ENCODE measurements around the gene UNKL. TPM values are rescaled to one million over a fixed set of nuclear protein-coding genes. Genes with fewer than 3 reads are reported as not detected.

Gene UNKL
- total and polyA plus RNA-seq, 2 donors (not counting 1 experiment from before 2014, with no cell fraction given): 53.9 to 178 TPM

GRCh38 chr16:1424028-1424427 is 9.5 kb upstream of the UNKL start:
- ATAC-seq (ENCODE audit: low read depth) (no peak), DNase-seq (no peak)
- no peaks in the 10 kb centered on the region for H3K27me3 ChIP-seq (replicated peaks in 1 of 4; ENCODE audit: control extremely low read depth in 1 of 4, control insufficient read depth in 3 of 4, insufficient read depth in 4 of 4, low read length in 3 of 4)
- POLR2A ChIA-PET: no interaction called here
- intact Hi-C loops (cut with micrococcal nuclease): no loop called here
- CTCF ChIA-PET: interaction anchor here (0.7 kb wide), 1 partner anchor 290 kb away, joined by 3 read pairs; no protein-coding TSS in a partner anchor
- no peaks in the 10 kb centered on the region for H3K36me3 ChIP-seq (replicated peaks in 1 of 2; ENCODE audit: control extremely low read depth in 1 of 2, control insufficient read depth in 1 of 2, extremely low read depth in 1 of 2, insufficient read depth in 2 of 2, low read length in 1 of 2)
- no peak overlapping the region for H3K27ac ChIP-seq (ENCODE audit: low read length in 2 of 2)
- H4K20me1 ChIP-seq (ENCODE audit: control insufficient read depth, insufficient read depth, low read length, poor library complexity, severe bottlenecking): peaks cover 8% of the 10 kb centered on the region
- H3K9me3 ChIP-seq (ENCODE audit: control extremely low read depth in 1 of 3, control insufficient read depth in 2 of 3, insufficient read depth in 1 of 3, low read length in 2 of 3): no peaks in the 10 kb centered on the region
- H3K79me2 ChIP-seq (ENCODE audit: control insufficient read depth, insufficient read depth, low read length): peaks cover 19% of the 10 kb centered on the region
- no peak for TF ChIP-seq EZH2 (IDR thresholded peaks at IDR 0.05; ENCODE audit: borderline replicate concordance, insufficient read depth, low read depth, low read length, poor library complexity, severe bottlenecking)
- TF ChIP-seq, protein P1, sequence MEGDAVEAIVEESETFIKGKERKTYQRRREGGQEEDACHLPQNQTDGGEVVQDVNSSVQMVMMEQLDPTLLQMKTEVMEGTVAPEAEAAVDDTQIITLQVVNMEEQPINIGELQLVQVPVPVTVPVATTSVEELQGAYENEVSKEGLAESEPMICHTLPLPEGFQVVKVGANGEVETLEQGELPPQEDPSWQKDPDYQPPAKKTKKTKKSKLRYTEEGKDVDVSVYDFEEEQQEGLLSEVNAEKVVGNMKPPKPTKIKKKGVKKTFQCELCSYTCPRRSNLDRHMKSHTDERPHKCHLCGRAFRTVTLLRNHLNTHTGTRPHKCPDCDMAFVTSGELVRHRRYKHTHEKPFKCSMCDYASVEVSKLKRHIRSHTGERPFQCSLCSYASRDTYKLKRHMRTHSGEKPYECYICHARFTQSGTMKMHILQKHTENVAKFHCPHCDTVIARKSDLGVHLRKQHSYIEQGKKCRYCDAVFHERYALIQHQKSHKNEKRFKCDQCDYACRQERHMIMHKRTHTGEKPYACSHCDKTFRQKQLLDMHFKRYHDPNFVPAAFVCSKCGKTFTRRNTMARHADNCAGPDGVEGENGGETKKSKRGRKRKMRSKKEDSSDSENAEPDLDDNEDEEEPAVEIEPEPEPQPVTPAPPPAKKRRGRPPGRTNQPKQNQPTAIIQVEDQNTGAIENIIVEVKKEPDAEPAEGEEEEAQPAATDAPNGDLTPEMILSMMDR (IDR thresholded peaks at IDR 0.05): no peak
- 92% methylated on average over 10 of the region's 12 CpGs for WGBS (ENCODE audit: insufficient coverage)
- Mint-ChIP-seq H3K27me3 (no peaks in the 10 kb centered on the region), H3K4me1 (peaks cover 19% of the 10 kb centered on the region), H3K4me3 (no peak overlapping the region), H3K9me3 (ENCODE audit: insufficient read depth) (no peaks in the 10 kb centered on the region), H3K27ac (peak overlapping the region; percentile 61)
- no peak overlapping the region for H2AFZ ChIP-seq (ENCODE audit: insufficient read depth, low read depth, low read length, poor library complexity, severe bottlenecking)
- H3K4me2 ChIP-seq (replicated peaks; ENCODE audit: low read depth, low read length, poor library complexity, severe bottlenecking): no peak overlapping the region
- no peak overlapping the region for H3K9ac ChIP-seq (ENCODE audit: low read length)
- H3K4me3 ChIP-seq (ENCODE audit: control extremely low read depth in 1 of 5, extremely low read depth in 1 of 5, insufficient read depth in 1 of 5, low read depth in 2 of 5, low read length in 4 of 5): no peak overlapping the region
- peaks cover 13 to 28% of the 10 kb centered on the region in 2 donors for H3K4me1 ChIP-seq (ENCODE audit: control insufficient read depth in 2 of 2, insufficient read depth in 2 of 2, low read length in 2 of 2)

GRCh38 chr16:1422076-1422475 is 7.6 kb upstream of the UNKL start:
- Histone ChIP-seq H3K4me2 (replicated peaks; ENCODE audit: low read depth, low read length, poor library complexity, severe bottlenecking) (no peak overlapping the region), H3K27me3 (replicated peaks in 1 of 4; ENCODE audit: control extremely low read depth in 1 of 4, control insufficient read depth in 3 of 4, insufficient read depth in 4 of 4, low read length in 3 of 4) (no peaks in the 10 kb centered on the region), H3K4me1 (ENCODE audit: control insufficient read depth in 2 of 2, insufficient read depth in 2 of 2, low read length in 2 of 2) (peaks cover 6 to 17% of the 10 kb centered on the region in 2 donors), H4K20me1 (ENCODE audit: control insufficient read depth, insufficient read depth, low read length, poor library complexity, severe bottlenecking) (peaks cover 8% of the 10 kb centered on the region), H3K4me3 (ENCODE audit: control extremely low read depth in 1 of 5, extremely low read depth in 1 of 5, insufficient read depth in 1 of 5, low read depth in 2 of 5, low read length in 4 of 5) (no peak overlapping the region), H3K9ac (ENCODE audit: low read length) (no peak overlapping the region), H3K79me2 (ENCODE audit: control insufficient read depth, insufficient read depth, low read length) (peaks cover 35% of the 10 kb centered on the region), H3K36me3 (replicated peaks in 1 of 2; ENCODE audit: control extremely low read depth in 1 of 2, control insufficient read depth in 1 of 2, extremely low read depth in 1 of 2, insufficient read depth in 2 of 2, low read length in 1 of 2) (no peaks in the 10 kb centered on the region), H3K9me3 (ENCODE audit: control extremely low read depth in 1 of 3, control insufficient read depth in 2 of 3, insufficient read depth in 1 of 3, low read length in 2 of 3) (no peaks in the 10 kb centered on the region), H3K27ac (ENCODE audit: low read length in 2 of 2) (peak overlapping the region in 1 of 2 donors; percentile 86), H2AFZ (ENCODE audit: insufficient read depth, low read depth, low read length, poor library complexity, severe bottlenecking) (no peak overlapping the region)
- H3K4me1 Mint-ChIP-seq: peaks cover 19% of the 10 kb centered on the region
- TF ChIP-seq, protein P1 (IDR thresholded peaks at IDR 0.05): no peak
- no peak for TF ChIP-seq EZH2 (IDR thresholded peaks at IDR 0.05; ENCODE audit: borderline replicate concordance, insufficient read depth, low read depth, low read length, poor library complexity, severe bottlenecking)
- 83% methylated on average over 9 of the region's 10 CpGs for WGBS (ENCODE audit: insufficient coverage)
- ATAC-seq (ENCODE audit: low read depth): no peak
- no peaks in the 10 kb centered on the region for H3K27me3 Mint-ChIP-seq
- ChIA-PET POLR2A (interaction anchor here (0.7 to 1.8 kb wide), 3 partner anchors 71 to 349 kb away, joined by 3 to 21 read pairs (median 4); partner anchors contain the start of genes NME3 and TELO2), CTCF (interaction anchor here (2.3 kb wide), 1 partner anchor 58 kb away, joined by 5 read pairs; no protein-coding TSS in a partner anchor)
- H3K4me3 Mint-ChIP-seq: peak overlapping the region; percentile 56
- H3K27ac Mint-ChIP-seq: peak overlapping the region; percentile 99
- intact Hi-C loops (cut with micrococcal nuclease): no loop called here
- H3K9me3 Mint-ChIP-seq (ENCODE audit: insufficient read depth): no peaks in the 10 kb centered on the region
- DNase-seq: no peak

Data from B cell (primary cell).